Sigmoid colon (tissue), 4 donors: Measurements from ENCODE around the gene RAP1GAP.

Experiments used
- EP300 ChIP-seq, 4 donors: sonication (generic); formaldehyde crosslinking; IDR thresholded peaks; one replicate each; pipeline ENCODE4 v1.6.1; 2017; ENCODE audit warnings: antibody characterized with exemption in 4 of 4
- POLR2A ChIP-seq, 2 donors: fragments of 450-650 bp; IDR thresholded peaks; one replicate each; pipeline ENCODE4 v1.6.1; 2016; ENCODE audit warnings: antibody characterized with exemption in 2 of 2, mild to moderate bottlenecking in 2 of 2, moderate library complexity in 2 of 2
- POLR2AphosphoS5 ChIP-seq, 4 donors: sonication (generic); formaldehyde crosslinking; IDR thresholded peaks; one replicate each; pipeline ENCODE4 v1.6.1; 2017; ENCODE audit warnings: antibody characterized with exemption in 4 of 4
- TF ChIP-seq, protein P1 (sequence below), 4 experiments: fragments of 450-650 bp in 3 of 4; fragments of 200-600 bp in 1 of 4; IDR thresholded peaks; one replicate each; pipeline ENCODE4 v1.5.1; 2016 to 2019; ENCODE audit warnings: antibody characterized with exemption in 4 of 4, mild to moderate bottlenecking in 3 of 4, moderate library complexity in 2 of 4

DNA sequence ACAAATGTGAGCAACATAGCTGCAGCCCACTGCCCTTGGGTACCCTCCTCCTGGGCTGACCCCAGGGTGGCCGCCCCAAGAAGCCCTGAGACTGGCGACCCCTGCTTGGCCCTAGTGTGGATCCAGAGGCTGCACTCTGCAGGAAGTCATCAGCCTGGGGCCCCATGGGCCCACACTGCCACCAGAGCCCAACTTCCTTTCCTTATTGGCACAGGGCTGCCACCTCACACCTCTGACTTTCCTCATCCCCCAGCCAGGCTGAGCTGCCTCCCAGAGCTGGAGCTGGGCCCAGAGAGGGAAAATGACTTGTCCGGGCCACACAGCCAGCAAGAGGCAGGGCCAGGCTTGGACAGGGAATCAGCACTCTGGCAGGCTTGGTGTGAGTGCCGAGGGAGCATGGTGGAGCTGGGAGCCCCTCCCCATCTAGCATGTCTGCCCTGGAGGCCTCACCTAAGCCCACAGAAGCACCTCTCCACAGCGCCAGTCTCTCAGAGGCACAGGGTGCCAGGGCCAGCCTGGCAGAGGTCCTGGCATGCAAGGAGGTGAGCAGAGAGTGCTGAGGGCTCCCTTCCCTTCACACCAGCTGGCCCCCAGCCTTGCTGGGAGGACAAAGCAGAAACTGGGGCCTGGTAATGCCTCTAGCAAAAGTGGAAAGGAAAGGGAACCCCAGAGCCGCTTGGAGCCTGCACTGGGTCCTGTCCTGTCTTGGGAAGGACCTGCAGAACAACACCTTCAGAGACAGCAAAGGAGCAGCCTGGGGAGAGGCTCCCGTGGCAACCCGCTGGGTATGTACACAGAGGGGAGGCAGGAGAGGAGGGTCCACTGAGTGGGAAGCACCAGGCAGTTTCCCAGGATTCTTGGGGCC is 3.2 kb downstream of the RAP1GAP start:
- TF ChIP-seq, protein P1, sequence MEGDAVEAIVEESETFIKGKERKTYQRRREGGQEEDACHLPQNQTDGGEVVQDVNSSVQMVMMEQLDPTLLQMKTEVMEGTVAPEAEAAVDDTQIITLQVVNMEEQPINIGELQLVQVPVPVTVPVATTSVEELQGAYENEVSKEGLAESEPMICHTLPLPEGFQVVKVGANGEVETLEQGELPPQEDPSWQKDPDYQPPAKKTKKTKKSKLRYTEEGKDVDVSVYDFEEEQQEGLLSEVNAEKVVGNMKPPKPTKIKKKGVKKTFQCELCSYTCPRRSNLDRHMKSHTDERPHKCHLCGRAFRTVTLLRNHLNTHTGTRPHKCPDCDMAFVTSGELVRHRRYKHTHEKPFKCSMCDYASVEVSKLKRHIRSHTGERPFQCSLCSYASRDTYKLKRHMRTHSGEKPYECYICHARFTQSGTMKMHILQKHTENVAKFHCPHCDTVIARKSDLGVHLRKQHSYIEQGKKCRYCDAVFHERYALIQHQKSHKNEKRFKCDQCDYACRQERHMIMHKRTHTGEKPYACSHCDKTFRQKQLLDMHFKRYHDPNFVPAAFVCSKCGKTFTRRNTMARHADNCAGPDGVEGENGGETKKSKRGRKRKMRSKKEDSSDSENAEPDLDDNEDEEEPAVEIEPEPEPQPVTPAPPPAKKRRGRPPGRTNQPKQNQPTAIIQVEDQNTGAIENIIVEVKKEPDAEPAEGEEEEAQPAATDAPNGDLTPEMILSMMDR (IDR thresholded peaks at IDR 0.05): no peak
- TF ChIP-seq POLR2A (IDR thresholded peaks at IDR 0.05) (no peak), POLR2AphosphoS5 (IDR thresholded peaks at IDR 0.05) (no peak), EP300 (IDR thresholded peaks at IDR 0.05) (no peak)
